ENCODE results near the gene PTCD1. TPM values are rescaled to one million over a fixed set of nuclear protein-coding genes. Genes with fewer than 3 reads are reported as not detected.

PTCD1 gene
- total RNA-seq, 1 donor from 2014 or later: 10.5 TPM

GRCh38 chr7:99392046-99392445, 46.6 kb downstream of the PTCD1 start:
- H4K20me1 ChIP-seq (ENCODE audit: low read depth): peaks cover 19% of the 10 kb centered on the region
- Mint-ChIP-seq H3K9me3 (no peaks in the 10 kb centered on the region), H3K4me1 (peaks cover 10% of the 10 kb centered on the region), H3K27me3 (ENCODE audit: insufficient read depth, low read depth) (peaks cover 6% of the 10 kb centered on the region), H3K27ac (no peak overlapping the region), H3K36me3 (peaks cover 5% of the 10 kb centered on the region), H3K4me3 (peak overlapping the region; percentile 67)
- DNase-seq (ENCODE audit: low spot score): no peak
- H3K4me1 ChIP-seq: peaks cover 8% of the 10 kb centered on the region
- H3K27me3 ChIP-seq: no peaks in the 10 kb centered on the region
- no peak overlapping the region for H3K27ac ChIP-seq
- H3K4me3 ChIP-seq: peak overlapping the region; percentile 62
- H3F3A ChIP-seq (ENCODE audit: low read depth): peaks cover 51% of the 10 kb centered on the region
- H3K4me2 ChIP-seq: peak overlapping the region; percentile 77
- TF ChIP-seq EZH2 (IDR thresholded peaks at IDR 0.05) (no peak), EZH2phosphoT487 (IDR thresholded peaks at IDR 0.05) (no peak)
- TF ChIP-seq, protein P1, sequence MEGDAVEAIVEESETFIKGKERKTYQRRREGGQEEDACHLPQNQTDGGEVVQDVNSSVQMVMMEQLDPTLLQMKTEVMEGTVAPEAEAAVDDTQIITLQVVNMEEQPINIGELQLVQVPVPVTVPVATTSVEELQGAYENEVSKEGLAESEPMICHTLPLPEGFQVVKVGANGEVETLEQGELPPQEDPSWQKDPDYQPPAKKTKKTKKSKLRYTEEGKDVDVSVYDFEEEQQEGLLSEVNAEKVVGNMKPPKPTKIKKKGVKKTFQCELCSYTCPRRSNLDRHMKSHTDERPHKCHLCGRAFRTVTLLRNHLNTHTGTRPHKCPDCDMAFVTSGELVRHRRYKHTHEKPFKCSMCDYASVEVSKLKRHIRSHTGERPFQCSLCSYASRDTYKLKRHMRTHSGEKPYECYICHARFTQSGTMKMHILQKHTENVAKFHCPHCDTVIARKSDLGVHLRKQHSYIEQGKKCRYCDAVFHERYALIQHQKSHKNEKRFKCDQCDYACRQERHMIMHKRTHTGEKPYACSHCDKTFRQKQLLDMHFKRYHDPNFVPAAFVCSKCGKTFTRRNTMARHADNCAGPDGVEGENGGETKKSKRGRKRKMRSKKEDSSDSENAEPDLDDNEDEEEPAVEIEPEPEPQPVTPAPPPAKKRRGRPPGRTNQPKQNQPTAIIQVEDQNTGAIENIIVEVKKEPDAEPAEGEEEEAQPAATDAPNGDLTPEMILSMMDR (IDR thresholded peaks at IDR 0.05): no peak
- no peak overlapping the region for H2AFZ ChIP-seq (replicated peaks)
- no peaks in the 10 kb centered on the region for H3K9me3 ChIP-seq (ENCODE audit: low read depth)
- H3K79me2 ChIP-seq (ENCODE audit: low read depth): no peaks in the 10 kb centered on the region
- no peaks in the 10 kb centered on the region for H3K36me3 ChIP-seq
- no peak overlapping the region for H3K9ac ChIP-seq

- H3K27me3 ChIP-seq: no peaks in the 10 kb centered on the region
- TF ChIP-seq EZH2 (IDR thresholded peaks at IDR 0.05): no peak
- TF ChIP-seq, protein P1 (IDR thresholded peaks at IDR 0.05): no peak
- no peak for TF ChIP-seq EZH2phosphoT487 (IDR thresholded peaks at IDR 0.05)
- H2AFZ ChIP-seq (replicated peaks): no peak overlapping the region
- no peaks in the 10 kb centered on the region for H3K9me3 ChIP-seq (ENCODE audit: low read depth)
- H3K27ac ChIP-seq: no peak overlapping the region
- peaks cover 10% of the 10 kb centered on the region for H3K4me1 Mint-ChIP-seq
- no peaks in the 10 kb centered on the region for H3K79me2 ChIP-seq (ENCODE audit: low read depth)
- peaks cover 8% of the 10 kb centered on the region for H3K4me1 ChIP-seq
- H3K4me2 ChIP-seq: no peak overlapping the region
- H3K27me3 Mint-ChIP-seq (ENCODE audit: insufficient read depth, low read depth): peaks cover 6% of the 10 kb centered on the region
- H3K4me3 ChIP-seq: no peak overlapping the region
- no peaks in the 10 kb centered on the region for H3K36me3 ChIP-seq
- DNase-seq (ENCODE audit: low spot score): no peak
- H3K4me3 Mint-ChIP-seq: peak overlapping the region; percentile 24
- H4K20me1 ChIP-seq (ENCODE audit: low read depth): peaks cover 19% of the 10 kb centered on the region
- H3K36me3 Mint-ChIP-seq: peaks cover 5% of the 10 kb centered on the region
- no peak overlapping the region for H3K9ac ChIP-seq
- no peaks in the 10 kb centered on the region for H3K9me3 Mint-ChIP-seq
- peaks cover 48% of the 10 kb centered on the region for H3F3A ChIP-seq (ENCODE audit: low read depth)
- H3K27ac Mint-ChIP-seq: no peak overlapping the region
Observed at GRCh38 chr7:99390941-99391602, 47.5 kb downstream of the PTCD1 start.

GRCh38 chr7:99389772-99390171, 48.8 kb downstream of the PTCD1 start:
- Histone ChIP-seq H2AFZ (replicated peaks) (no peak overlapping the region), H3K27me3 (no peaks in the 10 kb centered on the region), H3F3A (ENCODE audit: low read depth) (peaks cover 37% of the 10 kb centered on the region), H3K9ac (no peak overlapping the region), H3K4me1 (peaks cover 8% of the 10 kb centered on the region), H3K27ac (no peak overlapping the region), H3K4me3 (no peak overlapping the region), H4K20me1 (ENCODE audit: low read depth) (peaks cover 13% of the 10 kb centered on the region), H3K4me2 (no peak overlapping the region), H3K79me2 (ENCODE audit: low read depth) (no peaks in the 10 kb centered on the region), H3K9me3 (ENCODE audit: low read depth) (no peaks in the 10 kb centered on the region), H3K36me3 (no peaks in the 10 kb centered on the region)
- Mint-ChIP-seq H3K27ac (no peak overlapping the region), H3K4me1 (peaks cover 10% of the 10 kb centered on the region), H3K27me3 (ENCODE audit: insufficient read depth, low read depth) (peaks cover 6% of the 10 kb centered on the region), H3K4me3 (no peak overlapping the region), H3K36me3 (peaks cover 5% of the 10 kb centered on the region), H3K9me3 (no peaks in the 10 kb centered on the region)
- no peak for TF ChIP-seq EZH2 (IDR thresholded peaks at IDR 0.05)
- TF ChIP-seq EZH2phosphoT487 (IDR thresholded peaks at IDR 0.05): no peak
- TF ChIP-seq, protein P1 (IDR thresholded peaks at IDR 0.05): no peak
- no peak for DNase-seq (ENCODE audit: low spot score)
